GM19324 (cell line): ENCODE data around the gene GATA3.

ENCODE experiments used
- ATAC-seq: cut with Tn5 transposase; IDR thresholded peaks from one replicate; pipeline ENCODE4 v1.9.1; 2021; ENCODE audit warnings: mild to moderate bottlenecking, moderate library complexity; ENCODE audit not compliant: unreplicated experiment, low FRiP score

GATA3 gene

GRCh38 chr10:8085251-8085650, 30.8 kb downstream of the GATA3 start:
- ATAC-seq = no peak

GRCh38 chr10:8086315-8086714, 31.8 kb downstream of the GATA3 start:
- no peak for ATAC-seq

GRCh38 chr10:8088504-8088903, 34.0 kb downstream of the GATA3 start:
- no peak for ATAC-seq

GRCh38 chr10:8092428-8092827, 37.9 kb downstream of the GATA3 start:
- no peak for ATAC-seq

GRCh38 chr10:8095959-8096358, 41.5 kb downstream of the GATA3 start:
- no peak for ATAC-seq

- ATAC-seq = no peak
Measured at GRCh38 chr10:8096931-8097330, 42.4 kb downstream of the GATA3 start.

- ATAC-seq = no peak
Measured at GRCh38 chr10:8100366-8100765, 45.9 kb downstream of the GATA3 start.

GRCh38 chr10:8102708-8103401, 48.4 kb downstream of the GATA3 start:
- no peak for ATAC-seq

- no peak for ATAC-seq
Measured at GRCh38 chr10:8103543-8103942, 49.1 kb downstream of the GATA3 start.

GRCh38 chr10:8104005-8104404, 49.5 kb downstream of the GATA3 start:
- no peak for ATAC-seq

GRCh38 chr10:8104721-8105120, 50.2 kb downstream of the GATA3 start:
- no peak for ATAC-seq

GRCh38 chr10:8105932-8106331, 51.4 kb downstream of the GATA3 start:
- ATAC-seq = no peak

GRCh38 chr10:8112230-8112905, 57.9 kb downstream of the GATA3 start:
- ATAC-seq = no peak

GRCh38 chr10:8112942-8113442, 58.5 kb downstream of the GATA3 start:
- no peak for ATAC-seq

GRCh38 chr10:8113616-8114015, 59.1 kb downstream of the GATA3 start:
- no peak for ATAC-seq

- no peak for ATAC-seq
Measured at GRCh38 chr10:8114741-8115617, 60.5 kb downstream of the GATA3 start.

- no peak for ATAC-seq
Measured at GRCh38 chr10:8115618-8115980, 61.1 kb downstream of the GATA3 start.

- ATAC-seq = no peak
Measured at GRCh38 chr10:8116474-8116873, 62.0 kb downstream of the GATA3 start.

- ATAC-seq = no peak
Measured at GRCh38 chr10:8116926-8117493, 62.5 kb downstream of the GATA3 start.

- no peak for ATAC-seq
Measured at GRCh38 chr10:8121201-8121890, 66.9 kb downstream of the GATA3 start.
